Sciatic nerve (tissue), 2 donors: ENCODE measurements around the gene DENND5B. TPM values are rescaled to one million over a fixed set of nuclear protein-coding genes. Genes with fewer than 3 reads are reported as not detected.
"Not testable (repeated sequence)": the region's sequence is repeated elsewhere in the genome, so short reads cannot be mapped to it uniquely, and the experiment has no call there.

Experiments used
- ATAC-seq: fragments of 200-7000 bp; cut with Tn5 transposase; one replicate; pipeline ENCODE4 v1.9.1; 2020; ENCODE audit warnings: mild to moderate bottlenecking, moderate library complexity
- DNase-seq: peaks from one replicate; pipeline ENCODE4 v3.0.0-alpha.2; 2020; ENCODE audit warnings: low spot score
- intact Hi-C: fragments of 100-400 bp; cut with DNase I; formaldehyde crosslinking; loops from one replicate; pipeline ENCODE4 v1.14.2; 2022
- total RNA-seq: library from RNA; stranded (reverse); fragmentation: NEBNext Ultra II Directional; extraction: Animal tissue kit (Norgen Biotek cat#: 25700); gene quantifications from one replicate; pipeline ENCODE4 v1.2.1, GENCODE V29; 2021
- donor health status: DM: no; HTN: no; CAD: no.
- donor health status: DM: no; HTN: no; CAD: no.

Gene DENND5B
- total RNA-seq, 1 donor from 2014 or later = 18.2 TPM

DNA sequence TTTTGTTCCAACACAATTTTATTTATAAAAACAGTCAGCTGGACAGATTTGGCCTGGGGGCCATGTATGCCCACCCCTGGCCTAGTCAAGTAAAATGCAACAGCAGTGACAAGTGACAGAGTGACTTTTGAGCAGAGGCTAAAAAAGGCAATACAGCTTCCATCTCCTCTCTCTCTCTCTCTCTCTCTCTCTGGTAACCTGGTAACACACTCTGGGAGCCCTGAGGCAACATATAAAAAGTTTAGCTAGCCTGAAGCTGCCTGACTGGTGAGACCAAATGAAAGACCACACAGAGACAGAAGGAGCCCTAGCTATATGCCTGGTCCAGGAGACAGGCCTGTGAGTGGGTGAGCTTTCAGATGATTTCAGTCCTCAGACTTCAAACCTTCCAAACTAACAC is 105.4 kb downstream of the DENND5B start:
- intact Hi-C loops = no loop called here
- ATAC-seq = no peak
- no peak for DNase-seq

DNA sequence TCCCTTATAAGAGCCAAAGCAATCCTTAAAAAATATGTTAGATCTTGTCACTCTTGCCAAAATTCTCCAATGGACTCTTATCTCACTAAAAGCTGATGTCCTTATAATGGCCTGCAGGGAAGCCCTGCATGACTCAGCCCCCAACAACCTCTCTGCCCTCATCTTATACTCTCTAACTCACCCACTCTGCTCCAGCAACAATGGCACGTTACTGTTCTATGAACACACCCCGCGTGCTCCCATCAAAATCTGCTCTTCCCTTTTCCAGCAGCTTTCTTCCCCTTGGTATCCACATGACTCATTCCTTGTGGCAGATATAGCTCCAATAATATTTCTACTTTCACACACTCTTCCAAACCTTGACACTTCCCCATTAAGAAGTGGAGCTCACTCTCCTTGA is 108.1 kb downstream of the DENND5B start:
- DNase-seq (no peak), ATAC-seq (no peak)
- intact Hi-C loops = no loop called here

DNA sequence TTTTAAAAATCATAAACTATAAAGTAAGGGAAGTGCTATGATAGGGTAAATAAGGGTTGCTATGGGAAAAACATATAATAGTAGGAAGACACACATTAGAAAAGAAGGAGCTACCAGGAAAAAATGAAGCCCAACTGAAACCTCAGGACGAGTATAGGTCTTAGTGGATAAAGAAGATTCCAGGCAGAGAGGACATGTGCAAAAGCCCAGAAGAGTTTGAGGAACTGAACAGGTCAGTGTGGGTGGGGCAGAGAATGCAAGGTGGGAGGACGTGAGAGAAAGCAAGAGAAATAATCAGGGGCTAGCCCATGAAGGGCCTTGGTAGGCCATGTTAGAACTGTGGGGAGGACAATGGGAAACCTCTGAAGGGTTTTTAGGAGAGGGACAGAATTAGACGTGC is 109.5 kb downstream of the DENND5B start:
- ATAC-seq = no peak
- intact Hi-C loops = no loop called here

DNA sequence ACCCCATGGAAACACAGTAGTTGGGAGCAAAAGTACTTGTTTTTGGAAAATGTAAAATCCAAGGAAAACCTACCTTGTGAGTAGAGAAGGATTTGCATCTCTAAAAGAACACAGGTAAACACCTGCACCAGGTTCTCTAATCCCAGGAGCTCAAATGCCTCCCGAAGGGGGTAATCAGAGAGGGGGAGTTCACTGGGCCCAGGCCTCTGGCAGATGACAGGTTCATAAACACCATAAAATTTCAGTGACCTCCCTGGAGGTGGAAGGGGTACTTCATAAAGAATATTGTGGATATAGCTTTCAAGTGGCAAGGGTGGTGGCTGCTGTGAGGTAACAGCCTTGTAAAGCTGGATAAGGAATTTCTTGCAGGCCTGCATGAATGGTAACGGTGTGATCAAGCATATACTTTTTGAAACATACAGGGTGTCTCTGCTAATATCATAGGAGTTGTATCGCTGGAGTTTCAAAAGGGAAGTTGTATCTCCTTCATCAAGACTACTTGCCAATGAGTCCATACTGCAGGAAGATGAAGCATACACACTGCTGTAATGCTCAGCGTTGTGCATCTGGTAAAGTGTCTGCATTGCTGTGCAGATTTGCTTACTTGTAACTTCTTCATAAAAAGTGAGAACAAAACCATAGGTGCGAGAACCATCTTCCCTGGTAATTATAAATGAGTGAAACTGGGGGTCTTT is 111.3 kb downstream of the DENND5B start:
- no peak for DNase-seq

More for the DNA sequence above, 109.5 kb downstream of the DENND5B start:
- no peak for DNase-seq

DNA sequence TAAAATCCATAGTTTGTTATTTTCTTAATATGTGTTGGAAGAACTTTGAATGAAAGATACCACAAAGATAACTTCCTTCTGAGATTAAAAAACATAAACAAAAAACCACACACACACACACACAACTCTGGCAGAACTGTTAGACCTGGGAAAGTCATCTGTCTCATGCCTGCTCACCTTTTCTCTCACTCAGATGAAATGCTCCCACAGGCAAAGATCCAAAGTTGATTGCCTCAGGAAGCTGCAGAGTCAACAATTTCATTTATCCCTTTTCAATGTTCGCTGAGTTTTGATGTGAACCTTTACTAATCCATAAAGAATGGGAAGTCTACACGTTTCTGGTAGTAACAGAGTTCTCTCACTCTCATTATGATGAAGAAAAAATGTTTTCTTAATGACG is 112.0 kb downstream of the DENND5B start:
- intact Hi-C loops = no loop called here
- ATAC-seq = no peak

More for the DNA sequence above, 111.3 kb downstream of the DENND5B start:
- intact Hi-C loops = no loop called here
- no peak for ATAC-seq

DNA sequence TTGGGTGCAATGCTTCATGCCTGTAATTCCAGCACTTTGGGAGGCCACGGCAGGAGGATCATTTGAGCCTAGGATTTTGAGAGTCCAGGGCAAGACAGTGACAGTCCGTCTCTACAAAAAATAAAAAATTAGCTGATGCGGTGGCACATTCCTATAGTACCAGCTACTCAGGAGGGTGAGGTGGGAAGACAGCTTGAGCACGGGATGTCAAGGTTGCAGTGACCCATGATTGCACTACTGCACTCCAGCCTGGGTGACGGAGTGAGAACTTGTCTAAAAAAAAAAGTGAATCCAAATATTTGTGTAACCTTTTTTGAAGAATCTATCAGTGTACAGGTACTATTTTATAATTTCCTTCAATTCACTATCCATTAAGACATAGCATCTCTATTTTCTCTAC is 112.5 kb downstream of the DENND5B start:
- no peak for ATAC-seq
- DNase-seq = no peak
- intact Hi-C loops = no loop called here

More for the DNA sequence above, 112.0 kb downstream of the DENND5B start:
- DNase-seq = no peak

DNA sequence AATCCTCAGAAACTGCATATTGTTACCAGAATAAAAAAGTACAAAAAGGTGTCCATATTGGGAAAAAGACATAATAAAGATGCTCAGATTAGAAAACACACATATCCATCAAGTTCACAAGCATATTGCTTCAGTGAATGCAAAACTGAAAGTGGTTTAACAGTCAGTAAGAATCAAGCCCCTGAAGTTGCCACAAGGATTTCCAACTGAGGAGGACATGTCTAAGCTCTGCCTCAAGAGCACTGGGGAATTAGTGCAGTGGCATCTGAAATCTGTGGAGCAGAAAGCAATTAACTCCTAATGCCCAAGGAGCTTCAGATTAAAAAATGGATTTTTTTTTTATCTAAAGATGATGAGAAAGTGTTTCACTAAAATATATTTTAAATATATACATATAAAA is 113.2 kb downstream of the DENND5B start:
- no peak for DNase-seq
- intact Hi-C loops = no loop called here
- no peak for ATAC-seq

DNA sequence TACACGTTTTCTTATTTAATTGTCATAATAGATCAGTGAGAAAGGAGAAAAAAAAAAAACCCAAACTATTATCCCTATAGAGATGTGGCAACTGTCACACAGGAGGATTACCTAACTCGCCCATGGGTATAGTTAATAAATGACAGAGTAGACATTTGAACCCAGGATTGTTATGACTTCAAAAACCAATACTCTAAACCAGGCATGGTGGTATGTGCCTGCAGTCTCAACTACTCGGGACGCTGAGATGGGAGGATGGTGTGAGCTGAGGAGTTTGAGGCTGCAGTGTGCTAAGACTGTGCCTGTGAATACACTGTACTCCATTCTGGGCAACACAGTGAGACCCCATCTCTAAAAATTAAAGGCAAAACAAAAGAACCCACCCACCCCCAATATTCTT is 114.5 kb downstream of the DENND5B start:
- DNase-seq = no peak
- intact Hi-C loops = no loop called here
- ATAC-seq = no peak

DNA sequence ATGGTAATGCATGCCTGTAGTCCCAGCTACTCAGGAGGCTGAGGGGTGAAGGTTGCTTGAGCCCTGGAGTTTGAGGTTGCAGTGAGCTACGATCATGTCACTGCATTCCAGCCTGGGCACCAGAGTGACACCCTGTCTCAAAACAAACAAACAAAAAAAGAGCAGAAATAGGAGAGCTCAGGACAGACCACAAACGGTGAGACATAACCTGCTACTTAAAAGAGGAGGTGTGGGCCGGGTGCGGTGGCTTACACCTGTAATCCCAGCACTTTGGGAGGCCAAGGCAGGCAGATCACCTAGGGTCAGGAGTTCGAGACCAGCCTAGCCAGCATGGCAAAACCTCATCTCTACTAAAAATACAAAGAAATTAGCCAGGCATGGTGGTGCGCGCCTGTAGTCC is 115.3 kb downstream of the DENND5B start:
- ATAC-seq, DNase-seq, intact Hi-C loops: not testable (repeated sequence)

DNA sequence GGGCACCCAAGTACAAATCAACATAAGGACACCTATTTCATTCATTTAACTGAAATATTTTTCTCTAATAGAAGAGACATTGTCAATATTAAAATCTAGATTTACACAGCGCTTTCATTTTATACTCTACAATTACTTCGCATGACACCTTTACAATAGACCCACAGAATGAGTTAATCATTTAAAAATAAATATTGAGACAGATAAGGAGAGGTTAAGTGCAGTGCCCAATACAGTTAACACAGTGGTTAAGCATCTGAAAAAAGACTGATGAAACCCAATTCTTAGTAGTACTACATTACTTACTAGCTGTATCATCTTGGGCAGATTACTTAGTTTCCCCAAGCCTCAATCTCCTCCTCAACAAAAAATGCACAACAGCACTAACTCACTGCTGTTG is 116.2 kb downstream of the DENND5B start:
- intact Hi-C loops = no loop called here
- ATAC-seq = no peak
- DNase-seq = no peak

DNA sequence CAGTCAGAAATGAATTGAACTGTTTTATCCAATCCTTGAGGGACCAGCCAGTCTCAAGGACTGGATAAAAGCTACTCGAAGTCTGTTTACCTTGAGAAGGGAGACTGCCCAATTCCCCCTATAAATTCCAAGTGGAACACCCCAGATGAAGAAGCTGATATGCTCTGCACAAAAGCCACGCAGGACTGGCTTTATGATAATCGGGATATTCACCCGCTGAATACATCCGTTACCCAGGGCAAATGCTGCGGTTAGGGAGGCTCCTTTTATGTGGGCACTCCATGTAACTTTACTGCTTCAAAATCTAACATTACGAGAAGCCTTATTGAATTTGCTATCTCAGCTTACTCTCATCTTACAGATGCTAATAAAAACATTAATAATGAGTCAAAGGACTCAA is 119.1 kb downstream of the DENND5B start:
- intact Hi-C loops = no loop called here
- ATAC-seq (no peak), DNase-seq (no peak)

DNA sequence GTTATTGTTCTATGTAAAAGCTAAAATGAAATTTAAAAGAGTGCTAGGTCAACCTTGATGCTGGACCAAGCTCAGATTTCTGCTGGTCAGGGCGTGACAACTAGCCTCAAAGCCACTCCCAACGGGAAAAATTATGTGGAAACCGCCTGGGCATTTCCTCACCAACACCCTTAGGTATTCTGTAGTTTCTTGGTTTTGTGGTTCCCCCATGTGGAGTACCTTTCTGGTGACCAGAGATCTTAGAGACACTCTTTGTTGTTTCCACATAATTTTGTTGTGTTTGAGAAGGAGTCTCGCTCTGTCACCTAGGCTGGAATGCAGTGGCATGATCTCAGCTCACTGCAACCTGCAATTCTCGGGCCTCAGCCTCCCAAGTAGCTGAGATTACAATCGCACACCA is 119.9 kb downstream of the DENND5B start:
- DNase-seq (no peak), ATAC-seq (no peak)
- intact Hi-C loops = no loop called here

DNA sequence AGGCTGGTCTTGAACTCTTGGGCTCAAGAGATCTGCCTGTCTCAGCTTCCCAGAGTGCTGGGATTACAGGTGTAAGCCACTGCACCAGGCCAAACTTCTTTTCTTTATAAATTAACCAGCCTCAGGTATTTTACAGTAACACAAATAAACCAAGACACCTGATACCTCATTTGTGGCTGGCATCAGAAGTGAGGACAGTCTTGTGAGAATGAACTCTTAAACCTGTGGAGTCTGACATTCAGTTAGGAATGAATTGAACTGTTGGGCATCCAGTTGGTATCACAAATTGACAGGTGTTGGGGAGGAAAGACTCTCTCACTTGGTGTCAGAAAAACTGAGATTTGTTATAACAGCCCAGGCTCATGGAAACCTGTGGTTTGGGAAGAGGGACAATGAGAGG is 120.5 kb downstream of the DENND5B start:
- no peak for DNase-seq
- intact Hi-C loops = no loop called here

DNA sequence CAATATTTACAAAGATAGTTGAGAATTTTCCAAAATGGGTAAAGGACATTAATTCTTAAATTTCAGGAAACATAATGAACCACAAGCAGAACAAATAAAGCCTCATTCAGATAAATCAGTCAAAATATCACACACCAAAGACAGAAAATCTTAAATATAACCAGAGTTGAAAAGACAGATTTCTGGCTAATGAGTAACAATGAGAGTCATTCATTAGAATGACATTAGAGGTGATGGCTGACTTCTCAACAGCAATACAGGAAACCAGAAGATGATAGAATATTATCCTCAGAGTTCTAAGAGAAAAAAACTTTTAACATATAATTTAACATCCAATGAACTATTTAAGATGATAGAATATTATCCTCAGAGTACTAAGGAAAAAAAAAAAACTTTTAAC is 124.2 kb downstream of the DENND5B start:
- intact Hi-C loops = no loop called here
- no peak for ATAC-seq
- DNase-seq = no peak

More for the DNA sequence above, 120.5 kb downstream of the DENND5B start:
- ATAC-seq = no peak

DNA sequence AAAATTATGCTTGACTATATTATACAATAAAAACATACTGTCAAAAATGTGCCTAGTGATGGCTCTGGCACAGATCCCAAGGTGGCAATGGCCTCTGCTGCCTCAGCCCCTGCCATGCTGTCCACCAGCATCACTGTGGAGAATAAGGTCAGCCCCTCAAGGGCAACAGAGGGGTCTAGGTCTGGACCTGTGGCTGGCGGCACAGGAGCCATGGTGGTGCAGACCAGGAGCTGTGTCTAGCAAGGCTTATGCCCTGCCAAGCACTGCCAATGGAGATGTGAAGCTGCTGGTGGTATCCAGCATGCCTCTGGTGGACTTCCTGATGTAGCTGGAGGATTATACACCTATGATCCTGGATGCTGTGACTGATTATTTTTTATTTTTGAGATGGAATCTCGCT is 125.9 kb downstream of the DENND5B start:
- intact Hi-C loops = no loop called here
- ATAC-seq (no peak), DNase-seq (no peak)

DNA sequence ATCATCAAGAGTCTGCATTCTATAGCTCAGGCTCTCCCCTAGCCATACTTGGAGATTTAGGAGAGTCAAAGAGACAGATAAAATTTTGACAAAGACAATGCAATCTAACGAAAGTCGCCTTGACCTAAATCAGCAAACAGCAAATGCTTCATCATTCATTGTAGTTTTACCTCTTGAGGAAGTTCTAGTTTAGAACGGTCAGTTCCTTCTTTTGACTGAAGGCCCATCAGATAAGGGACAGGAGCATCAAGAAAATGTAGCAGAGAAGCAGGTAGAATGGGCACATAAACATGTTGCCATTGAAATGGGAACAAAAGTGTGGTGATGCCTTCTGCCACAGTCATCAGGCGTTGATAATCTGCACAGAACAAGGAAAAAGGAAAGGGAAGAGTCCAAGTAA is 130.9 kb downstream of the DENND5B start:
- intact Hi-C loops = no loop called here
- no peak for ATAC-seq
- no peak for DNase-seq

DNA sequence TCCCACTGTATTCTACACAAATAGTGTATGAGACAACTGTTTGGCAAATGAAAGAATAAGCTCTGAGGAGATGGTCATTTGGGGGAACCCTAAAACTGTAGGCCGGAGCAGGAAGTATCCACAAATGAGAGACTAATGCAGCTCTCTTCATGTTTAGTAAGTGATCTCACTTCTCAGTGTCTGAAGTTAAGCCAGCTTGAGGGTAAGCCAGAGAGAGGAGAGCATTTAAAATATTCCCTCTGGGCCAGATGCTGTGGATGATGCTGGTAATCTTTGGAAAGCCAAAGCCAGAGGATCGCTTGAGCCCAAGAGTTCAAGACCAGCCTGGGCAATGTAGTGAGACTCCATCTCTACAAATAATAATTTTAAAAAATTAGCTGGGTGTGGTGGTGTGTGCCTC is 134.4 kb downstream of the DENND5B start:
- ATAC-seq (no peak), DNase-seq (no peak)
- intact Hi-C loops = no loop called here

DNA sequence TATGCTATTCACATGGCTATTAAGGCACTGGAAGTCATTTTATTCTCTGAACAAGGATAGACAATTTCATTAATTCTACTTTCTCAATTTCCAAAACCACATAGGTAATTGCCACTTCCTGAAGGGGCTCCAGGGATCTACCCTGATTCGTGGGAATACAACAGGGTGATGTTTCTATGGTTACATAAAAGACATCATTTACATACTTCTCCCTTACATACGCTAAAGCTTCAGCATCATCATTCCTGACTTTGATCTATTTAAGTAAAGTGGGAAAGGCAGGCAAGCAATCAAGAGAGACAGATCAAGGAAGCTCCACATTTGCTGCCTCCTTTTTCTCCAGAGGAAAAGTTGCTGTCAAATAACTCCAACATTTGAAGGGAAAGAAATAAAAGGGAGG is 146.2 kb downstream of the DENND5B start:
- intact Hi-C loops = no loop called here
- ATAC-seq (no peak), DNase-seq (no peak)

DNA sequence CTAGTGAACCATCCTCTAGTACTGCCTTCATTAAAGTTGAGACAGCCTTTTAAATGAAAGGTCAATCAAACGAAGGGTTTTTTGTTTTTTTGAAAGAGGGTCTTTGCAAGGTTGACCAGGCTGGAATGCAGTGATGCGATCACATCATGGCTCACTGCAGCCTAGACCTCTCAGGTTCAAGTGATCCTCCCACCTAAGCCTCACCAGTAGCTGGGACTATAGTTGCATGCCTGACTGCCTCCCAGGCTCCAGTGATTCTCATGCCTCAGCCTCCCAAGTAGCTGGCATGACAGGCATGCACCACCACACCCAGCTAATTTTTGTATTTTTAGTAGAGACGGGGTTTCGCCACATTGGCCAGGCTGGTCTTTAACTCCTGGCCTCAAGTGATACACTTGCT is 150.3 kb downstream of the DENND5B start:
- intact Hi-C loops = no loop called here
- DNase-seq (no peak), ATAC-seq (no peak)

DNA sequence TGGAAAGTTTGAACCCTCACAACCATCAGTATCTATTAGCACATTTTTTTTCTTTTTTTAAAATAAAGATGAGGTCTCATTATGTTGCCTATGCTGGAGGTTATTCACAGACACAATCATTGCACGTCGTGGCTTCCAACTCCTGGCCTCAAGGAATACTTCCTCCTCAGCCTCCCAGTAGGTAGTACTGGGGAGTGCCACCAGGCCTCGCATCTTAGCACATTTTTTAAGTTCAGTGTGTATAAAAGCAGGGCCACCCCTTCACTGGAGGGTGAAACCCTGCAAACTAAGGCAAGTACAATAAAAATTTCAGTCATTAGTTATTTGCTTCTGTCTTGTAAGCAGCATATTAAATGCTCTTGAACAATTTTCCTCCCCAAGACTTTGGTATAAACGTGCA is 150.8 kb downstream of the DENND5B start:
- ATAC-seq (no peak), DNase-seq (no peak)
- intact Hi-C loops = no loop called here

DNA sequence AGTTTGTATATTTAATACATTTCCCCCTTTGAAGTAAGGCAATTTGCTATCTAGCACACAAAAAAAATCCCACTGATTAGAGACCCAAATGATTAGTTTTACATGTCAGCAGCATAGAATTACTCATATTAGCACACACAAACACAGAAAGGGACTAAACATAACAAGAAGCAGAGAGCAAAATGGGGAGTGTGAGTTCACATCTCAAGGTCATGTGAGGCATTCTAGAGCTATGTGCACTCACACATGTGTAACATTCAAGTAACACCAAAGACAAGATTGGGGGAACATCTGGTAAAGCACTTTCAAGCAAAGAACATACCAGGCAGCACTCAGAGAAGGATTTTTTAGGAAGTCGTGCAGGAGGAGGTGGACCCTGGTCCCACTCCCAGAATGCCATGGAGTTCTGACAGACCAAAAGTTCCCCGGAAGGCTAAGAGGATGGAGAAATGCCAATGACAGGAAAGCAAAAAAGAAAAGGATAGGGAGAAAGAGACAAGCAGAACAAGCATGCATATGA is 159.2 kb downstream of the DENND5B start:
- intact Hi-C loops = no loop called here

More for the DNA sequence above, 159.2 kb downstream of the DENND5B start:
- DNase-seq (no peak), ATAC-seq (no peak)
